Activated naive CD4-positive, alpha-beta T cell treated with anti-CD3 and anti-CD28 coated beads, Interleukin-2, amount 50 U/mL, for 72 hours (primary cell): Measurements from ENCODE around the gene NOG. TPM values are rescaled to one million over a fixed set of nuclear protein-coding genes. Genes with fewer than 3 reads are reported as not detected.
A peak's percentile ranks its signal among the peaks of the same experiment; 100 is the strongest.

Experiments used
- ATAC-seq, 2 donors: fragments of 150-1000 bp; cut with Tn5 transposase; 2 replicates each; pipeline ENCODE4 v1.10.0; 2021; ENCODE audit warnings: mild to moderate bottlenecking in 2 of 2, moderate library complexity in 2 of 2
- DNase-seq, 2 donors: peaks; one replicate each; pipeline ENCODE4 v3.0.0; 2021 to 2022; ENCODE audit warnings: low spot score in 2 of 2
- H3K27ac Mint-ChIP-seq, 2 donors: one replicate each; pipeline ENCODE4 v1.8.0; 2022; ENCODE audit warnings: mild to moderate bottlenecking in 2 of 2, mixed read lengths in 2 of 2
- H3K36me3 Mint-ChIP-seq, 2 donors: one replicate each; pipeline ENCODE4 v1.8.0; 2022; ENCODE audit warnings: mixed read lengths in 2 of 2
- H3K9me3 Mint-ChIP-seq, 2 donors: one replicate each; pipeline ENCODE4 v1.8.0; 2022; ENCODE audit warnings: mixed read lengths in 2 of 2
- total RNA-seq, 2 donors: library from RNA; stranded (reverse); gene quantifications; one replicate each; pipeline ENCODE4 v1.2.3, GENCODE V29; 2022

Gene NOG
- total RNA-seq, 2 donors from 2014 or later: 0.16 to 15.7 TPM

DNA sequence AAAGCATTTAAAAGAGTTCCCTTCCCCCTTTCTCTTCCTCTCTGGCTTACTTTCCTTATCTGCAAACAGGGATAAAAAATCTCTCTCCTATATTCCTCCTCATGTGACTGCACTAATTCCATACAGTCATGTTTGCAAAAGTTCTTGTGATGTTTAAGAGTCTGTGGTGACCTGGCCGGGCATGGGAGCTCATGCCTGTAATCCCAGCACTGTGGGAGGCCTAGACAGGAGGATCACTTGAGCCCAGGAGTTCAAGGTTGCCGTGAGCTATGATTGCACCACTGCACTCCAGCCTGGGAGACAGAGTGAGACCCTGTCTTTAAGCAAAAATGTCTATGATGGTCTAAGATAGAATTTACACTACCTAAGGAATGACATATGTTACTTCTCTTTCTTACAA lies 19.6 kb downstream of the NOG start:
- ATAC-seq (no peak), DNase-seq (no peak)
- Mint-ChIP-seq H3K9me3 (peaks cover 0 to 9% of the 10 kb centered on the region in 2 donors), H3K36me3 (no peaks in the 10 kb centered on the region), H3K27ac (no peak overlapping the region)

DNA sequence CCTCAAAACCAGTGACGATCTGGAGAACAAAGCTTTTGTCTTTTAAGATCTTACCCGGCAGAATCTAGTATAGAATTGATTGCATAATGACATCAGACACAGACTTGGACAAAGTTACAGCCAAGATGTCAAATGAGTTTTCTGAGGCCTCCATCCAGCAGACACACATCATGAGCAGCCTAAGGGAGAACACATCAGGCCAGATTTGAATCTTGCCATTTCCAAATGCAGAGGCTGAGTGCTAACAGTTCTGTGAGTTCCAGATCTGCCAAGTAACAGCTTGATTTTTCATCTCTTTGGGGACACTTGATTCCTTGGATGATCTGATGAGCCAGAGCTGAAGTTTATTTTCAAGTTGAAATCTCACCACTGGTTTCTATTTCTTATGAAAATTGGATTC lies 21.0 kb downstream of the NOG start:
- peaks cover 0 to 9% of the 10 kb centered on the region in 2 donors for H3K9me3 Mint-ChIP-seq
- ATAC-seq: no peak
- no peak overlapping the region for H3K27ac Mint-ChIP-seq
- no peaks in the 10 kb centered on the region for H3K36me3 Mint-ChIP-seq
- DNase-seq: no peak

DNA sequence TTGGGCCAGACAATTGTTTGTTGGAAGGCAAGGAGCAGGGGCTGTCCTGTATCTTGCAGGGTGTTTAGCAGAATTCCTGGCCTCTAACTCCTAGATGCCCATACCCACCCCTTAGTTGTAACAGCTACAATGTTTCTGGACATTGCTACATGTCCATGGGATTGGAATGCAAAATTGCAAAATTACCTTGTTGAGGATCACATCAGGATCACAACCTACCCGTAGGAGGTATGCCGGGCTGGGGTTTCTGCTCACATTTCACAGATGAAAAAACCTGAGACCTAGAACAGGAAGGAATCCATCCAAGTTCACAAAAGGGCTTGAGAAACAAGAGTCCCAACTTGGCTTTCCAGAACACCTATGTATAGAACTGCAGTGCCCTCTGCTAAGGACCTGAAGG lies 22.7 kb downstream of the NOG start:
- H3K36me3 Mint-ChIP-seq: no peaks in the 10 kb centered on the region
- ATAC-seq (no peak), DNase-seq (no peak)
- peaks cover 0 to 5% of the 10 kb centered on the region in 2 donors for H3K9me3 Mint-ChIP-seq
- no peak overlapping the region for H3K27ac Mint-ChIP-seq

DNA sequence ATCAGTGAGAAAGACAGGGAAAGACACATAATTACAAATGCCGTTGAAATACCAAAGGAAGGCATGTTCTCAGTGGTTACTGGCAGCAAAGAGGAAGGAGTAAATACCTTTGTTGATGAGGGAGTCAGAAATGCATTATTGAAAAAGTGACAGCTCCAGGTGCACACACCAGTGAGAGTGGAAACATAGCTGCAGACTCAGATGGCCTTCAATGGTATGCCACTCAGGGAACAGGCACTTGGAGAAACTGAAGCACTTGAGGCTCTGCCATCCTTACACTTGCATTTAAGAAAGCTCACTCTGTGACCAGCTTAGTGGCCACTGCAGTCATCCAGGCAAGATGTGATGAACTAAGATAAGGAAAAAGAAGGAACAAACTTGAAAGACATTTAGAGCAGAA lies 29.9 kb downstream of the NOG start:
- H3K9me3 Mint-ChIP-seq: no peaks in the 10 kb centered on the region
- H3K27ac Mint-ChIP-seq: no peak overlapping the region
- ATAC-seq (no peak), DNase-seq (no peak)
- no peaks in the 10 kb centered on the region for H3K36me3 Mint-ChIP-seq

DNA sequence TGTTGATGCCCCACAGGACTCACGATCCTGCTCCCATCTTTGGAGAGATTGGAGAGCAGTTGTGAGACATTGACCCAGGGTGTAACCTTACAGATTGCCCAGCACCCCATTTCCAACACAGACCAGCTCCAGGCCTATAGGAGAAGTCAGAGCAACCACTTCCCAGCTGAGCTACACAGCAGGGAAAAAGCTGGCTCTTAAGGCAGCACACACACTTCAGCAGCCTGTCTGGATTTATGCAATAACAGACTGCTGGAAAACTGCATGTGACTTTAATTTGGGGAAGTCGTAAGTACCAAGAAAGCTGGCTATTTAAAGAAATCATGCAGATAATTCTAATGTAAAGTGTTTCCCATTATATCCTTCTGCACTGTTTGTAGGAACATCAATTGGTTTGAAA lies 30.8 kb downstream of the NOG start:
- ATAC-seq (no peak), DNase-seq (no peak)
- no peak overlapping the region for H3K27ac Mint-ChIP-seq
- H3K9me3 Mint-ChIP-seq: no peaks in the 10 kb centered on the region
- no peaks in the 10 kb centered on the region for H3K36me3 Mint-ChIP-seq

DNA sequence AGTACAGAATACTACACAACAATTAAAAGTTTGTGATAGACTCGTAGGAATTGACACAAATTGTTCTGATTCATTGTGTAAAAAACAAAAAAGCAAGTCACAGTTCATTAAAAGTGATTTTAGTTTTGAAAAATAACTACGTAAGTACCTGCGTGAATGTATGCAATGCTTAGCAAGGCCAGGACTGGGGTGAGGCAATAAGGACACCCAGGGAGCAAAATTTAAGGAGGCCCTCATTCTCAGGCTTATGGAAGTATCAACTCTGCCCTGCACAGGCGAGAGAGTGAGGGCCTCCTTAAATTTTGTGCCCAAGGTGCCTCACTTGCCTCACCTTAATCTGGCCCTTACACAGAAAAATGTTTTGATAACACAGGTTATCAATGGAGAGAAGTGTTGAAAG lies 31.4 kb downstream of the NOG start:
- Mint-ChIP-seq H3K27ac (no peak overlapping the region), H3K9me3 (no peaks in the 10 kb centered on the region), H3K36me3 (no peaks in the 10 kb centered on the region)
- ATAC-seq (no peak), DNase-seq (no peak)

DNA sequence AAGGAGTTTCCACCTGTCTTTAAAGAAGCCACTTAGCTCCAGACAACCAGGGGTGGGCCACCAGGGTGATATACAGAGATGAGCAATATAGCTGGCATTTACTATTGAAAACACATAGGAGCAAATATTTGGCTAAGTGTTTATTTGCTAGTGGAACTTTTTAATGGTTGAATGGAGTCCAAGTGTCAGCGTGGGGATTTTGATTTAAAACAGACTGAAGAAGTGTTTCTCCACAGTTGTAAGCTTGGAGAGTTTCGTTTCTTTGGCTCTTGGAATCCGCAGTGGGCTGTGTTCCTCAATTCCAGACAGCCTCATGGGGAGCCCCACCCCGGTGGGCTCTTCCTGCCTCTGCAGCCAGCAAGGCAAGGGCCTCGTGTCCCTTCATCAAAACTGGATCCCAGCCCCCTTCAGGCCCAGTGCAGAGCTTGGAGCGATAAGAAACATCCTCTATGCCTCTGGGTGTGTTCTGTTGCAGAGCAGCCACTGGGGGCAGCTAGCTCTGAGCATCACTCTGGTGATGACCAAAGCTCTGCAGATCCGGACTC lies 36.1 kb downstream of the NOG start:
- no peaks in the 10 kb centered on the region for H3K9me3 Mint-ChIP-seq
- H3K36me3 Mint-ChIP-seq: no peaks in the 10 kb centered on the region
- peak overlapping the region in 1 of 2 donors; percentile 63 for H3K27ac Mint-ChIP-seq
- DNase-seq (no peak), ATAC-seq (peak in 1 of 2 donors; percentile 58)

DNA sequence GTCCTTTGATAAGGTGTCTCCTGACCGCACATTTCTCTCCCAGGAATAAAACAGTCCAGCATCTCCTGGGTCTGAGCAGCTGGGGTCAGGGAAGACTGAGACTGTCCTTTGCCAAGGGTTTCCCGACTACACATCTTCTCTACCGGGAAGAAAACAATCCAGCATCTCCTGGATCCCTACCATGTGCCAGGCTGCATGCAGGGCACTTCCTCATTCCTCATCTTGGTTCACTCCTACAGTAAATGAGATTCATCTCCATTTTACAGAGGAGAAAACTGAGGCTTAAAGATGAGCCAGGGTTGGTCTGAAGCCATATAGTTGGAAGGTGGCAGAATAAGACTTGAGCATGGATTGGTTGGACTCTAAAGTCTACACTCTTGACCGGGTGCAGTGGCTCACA lies 36.7 kb downstream of the NOG start:
- no peak for ATAC-seq
- H3K9me3 Mint-ChIP-seq: no peaks in the 10 kb centered on the region
- DNase-seq: no peak
- H3K36me3 Mint-ChIP-seq: no peaks in the 10 kb centered on the region
- peak overlapping the region in 1 of 2 donors; percentile 63 for H3K27ac Mint-ChIP-seq

DNA sequence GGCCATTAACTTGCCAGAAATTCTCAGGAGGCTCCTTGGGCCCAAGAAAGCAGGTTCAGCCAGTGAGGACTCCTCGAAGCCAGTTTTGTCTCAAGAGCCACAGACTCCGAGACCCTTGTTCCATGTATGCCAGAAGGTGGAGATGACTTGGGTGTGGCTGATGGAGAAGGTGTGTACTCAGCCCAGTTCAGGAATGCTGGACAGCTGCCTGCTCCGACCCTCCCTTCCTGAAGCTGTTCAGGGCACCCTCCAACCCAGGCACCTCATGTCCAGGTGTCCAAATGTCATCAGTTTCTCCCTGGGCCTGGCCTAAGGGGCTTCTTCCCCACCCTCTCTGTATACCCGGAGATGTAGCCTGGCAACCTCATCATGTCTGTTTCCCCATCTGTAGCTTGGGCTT lies 40.2 kb downstream of the NOG start:
- ATAC-seq (no peak), DNase-seq (no peak)
- H3K9me3 Mint-ChIP-seq: no peaks in the 10 kb centered on the region

DNA sequence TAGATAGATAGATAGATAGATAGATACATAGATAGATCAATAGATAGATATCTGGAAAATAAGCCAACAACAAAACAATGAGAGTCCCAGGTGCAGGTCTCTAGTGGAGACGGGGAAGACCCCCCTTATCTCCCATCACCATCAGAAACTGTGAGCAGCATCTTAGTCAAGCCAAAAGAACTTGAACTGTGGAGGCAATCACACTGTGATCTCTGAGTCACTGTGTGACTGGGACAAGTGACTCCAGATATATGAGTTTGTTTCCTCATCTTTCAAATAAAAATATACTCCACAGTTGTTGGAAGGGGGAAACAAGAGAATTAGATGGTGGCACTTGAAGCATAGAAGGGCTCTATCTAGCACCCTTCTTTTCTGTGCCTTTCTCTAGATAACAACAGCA lies 42.1 kb downstream of the NOG start:
- Mint-ChIP-seq H3K27ac (no peak overlapping the region), H3K36me3 (no peaks in the 10 kb centered on the region), H3K9me3 (no peaks in the 10 kb centered on the region)
- DNase-seq (no peak), ATAC-seq (no peak)

More for the DNA sequence above, 40.2 kb downstream of the NOG start:
- Mint-ChIP-seq H3K27ac (no peak overlapping the region), H3K36me3 (no peaks in the 10 kb centered on the region)

DNA sequence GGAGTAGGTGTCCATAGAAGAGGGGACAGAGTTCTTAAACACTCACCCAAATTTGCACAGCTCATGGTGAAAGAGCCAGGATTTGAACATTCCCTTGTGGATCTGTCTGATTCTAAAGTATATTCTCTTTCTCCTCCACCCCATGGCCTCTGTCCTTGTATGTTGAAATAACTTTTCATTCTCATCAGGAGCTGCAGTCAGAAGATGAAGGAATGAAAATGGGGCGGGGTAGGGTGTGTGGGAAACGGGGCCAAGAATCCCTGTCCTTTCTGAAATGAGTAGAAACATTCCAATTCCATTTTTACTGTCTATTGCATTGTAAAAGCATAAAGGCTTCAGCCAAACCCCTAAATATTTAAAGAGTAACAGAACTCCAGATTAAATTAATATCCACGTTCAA lies 42.8 kb downstream of the NOG start:
- H3K36me3 Mint-ChIP-seq: no peaks in the 10 kb centered on the region
- H3K27ac Mint-ChIP-seq: no peak overlapping the region
- no peak for DNase-seq
- no peaks in the 10 kb centered on the region for H3K9me3 Mint-ChIP-seq
- no peak for ATAC-seq

DNA sequence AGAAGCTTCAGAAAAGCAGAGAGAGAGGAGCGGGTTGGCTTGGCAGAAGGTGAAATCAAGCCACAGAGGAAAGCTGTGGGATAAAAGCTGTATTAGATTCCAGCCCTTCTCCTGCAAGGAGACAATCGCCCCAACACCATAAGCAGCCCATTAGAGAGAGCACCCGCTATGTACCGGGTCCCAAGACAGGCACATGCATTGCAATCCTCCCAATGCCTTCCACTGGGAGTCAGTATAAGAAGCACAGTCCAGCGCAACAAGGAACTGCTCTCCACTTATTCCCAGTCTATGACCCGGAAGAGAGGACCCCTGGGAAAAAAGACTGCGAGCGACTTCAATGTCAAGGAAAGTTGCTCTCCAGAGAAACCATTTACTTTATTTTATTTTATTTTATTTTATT lies 43.8 kb downstream of the NOG start:
- Mint-ChIP-seq H3K27ac (no peak overlapping the region), H3K36me3 (no peaks in the 10 kb centered on the region), H3K9me3 (no peaks in the 10 kb centered on the region)
- no peak for DNase-seq
- no peak for ATAC-seq

DNA sequence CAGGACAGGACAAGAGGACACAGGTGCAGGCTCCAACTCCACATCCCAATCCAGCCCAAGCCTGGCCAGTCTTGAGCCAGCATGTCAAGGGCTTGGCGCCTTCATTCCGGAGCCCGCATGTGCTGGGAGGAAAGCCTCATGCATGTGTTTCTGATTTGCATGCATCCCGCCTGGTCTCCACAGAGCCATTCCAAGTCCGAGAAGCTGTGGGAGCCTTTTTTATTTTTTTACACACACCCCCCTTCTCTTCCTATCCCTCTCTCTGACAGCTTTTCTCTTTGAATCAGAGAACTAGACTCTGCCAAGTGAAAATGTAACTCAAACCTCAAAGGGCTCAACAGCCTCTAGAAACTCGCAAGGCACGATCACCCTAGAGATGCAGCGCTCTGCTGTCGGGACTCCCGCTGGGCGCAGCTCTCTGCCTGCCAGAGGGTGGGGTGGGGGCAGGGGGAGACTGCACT lies 45.1 kb downstream of the NOG start:
- H3K9me3 Mint-ChIP-seq: no peaks in the 10 kb centered on the region
- H3K36me3 Mint-ChIP-seq: no peaks in the 10 kb centered on the region
- no peak for ATAC-seq
- H3K27ac Mint-ChIP-seq: peak overlapping the region in 1 of 2 donors; percentile 40
- no peak for DNase-seq

DNA sequence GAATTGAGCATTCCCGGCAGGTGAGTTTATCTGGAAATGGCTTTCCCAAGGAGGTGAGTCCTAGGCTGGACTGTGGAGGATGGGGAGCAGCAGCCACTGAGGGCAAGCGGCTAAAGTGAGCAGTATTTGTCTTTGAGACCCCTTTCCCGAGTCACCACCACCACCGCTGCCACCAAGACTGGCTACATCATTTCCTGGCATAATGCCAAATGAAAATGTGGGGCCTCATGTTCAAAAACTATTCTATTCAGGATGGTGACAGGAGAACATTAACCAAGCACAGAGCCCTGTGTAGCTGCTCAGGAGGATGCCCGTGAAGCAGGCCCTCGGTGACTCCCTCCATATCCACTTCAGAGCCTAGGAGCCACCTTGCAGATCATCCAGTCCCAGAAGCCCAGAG lies 46.0 kb downstream of the NOG start:
- no peaks in the 10 kb centered on the region for H3K9me3 Mint-ChIP-seq
- no peak for ATAC-seq
- no peak for DNase-seq
- no peaks in the 10 kb centered on the region for H3K36me3 Mint-ChIP-seq
- H3K27ac Mint-ChIP-seq: no peak overlapping the region

DNA sequence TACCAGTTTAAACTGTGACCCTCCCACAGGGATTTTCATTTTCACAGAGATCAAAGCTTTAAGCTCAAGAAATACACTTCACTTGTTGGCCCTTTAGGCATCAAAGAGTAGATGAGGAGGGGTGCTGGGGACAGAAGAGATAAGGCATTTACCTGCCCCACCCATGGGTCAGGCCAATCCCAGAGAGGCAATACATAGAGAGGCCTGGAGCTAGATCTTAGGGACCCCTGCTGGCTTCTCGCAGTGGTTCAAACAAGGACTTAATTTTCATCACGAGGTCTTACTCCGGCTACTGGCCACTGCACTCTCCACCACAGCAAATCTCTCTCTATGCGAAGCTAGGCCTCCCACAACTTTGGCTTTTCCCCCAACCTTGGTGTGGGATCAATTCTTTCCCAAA lies 46.6 kb downstream of the NOG start:
- ATAC-seq (no peak), DNase-seq (no peak)
- H3K36me3 Mint-ChIP-seq: no peaks in the 10 kb centered on the region
- H3K9me3 Mint-ChIP-seq: no peaks in the 10 kb centered on the region
- no peak overlapping the region for H3K27ac Mint-ChIP-seq

DNA sequence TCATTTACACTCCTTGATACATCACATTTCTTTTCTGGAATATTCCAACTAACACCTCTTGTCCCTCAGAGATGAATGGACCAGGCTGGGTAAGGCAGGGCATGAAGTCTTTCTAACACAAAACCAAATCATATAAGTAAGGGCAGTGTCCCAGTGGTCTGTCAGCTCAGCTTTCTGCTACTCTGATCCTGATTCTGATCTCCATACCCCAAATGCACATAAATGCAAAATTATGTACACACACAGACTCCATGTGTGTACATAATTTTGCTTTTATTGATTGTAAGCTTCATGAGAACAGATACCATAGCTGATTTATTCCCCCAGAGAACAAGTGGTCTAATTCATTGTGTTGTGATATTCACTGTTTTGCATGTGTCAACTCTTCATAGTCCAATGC lies 47.9 kb downstream of the NOG start:
- H3K27ac Mint-ChIP-seq: no peak overlapping the region
- H3K36me3 Mint-ChIP-seq: no peaks in the 10 kb centered on the region
- no peak for DNase-seq
- ATAC-seq: no peak
- H3K9me3 Mint-ChIP-seq: no peaks in the 10 kb centered on the region

DNA sequence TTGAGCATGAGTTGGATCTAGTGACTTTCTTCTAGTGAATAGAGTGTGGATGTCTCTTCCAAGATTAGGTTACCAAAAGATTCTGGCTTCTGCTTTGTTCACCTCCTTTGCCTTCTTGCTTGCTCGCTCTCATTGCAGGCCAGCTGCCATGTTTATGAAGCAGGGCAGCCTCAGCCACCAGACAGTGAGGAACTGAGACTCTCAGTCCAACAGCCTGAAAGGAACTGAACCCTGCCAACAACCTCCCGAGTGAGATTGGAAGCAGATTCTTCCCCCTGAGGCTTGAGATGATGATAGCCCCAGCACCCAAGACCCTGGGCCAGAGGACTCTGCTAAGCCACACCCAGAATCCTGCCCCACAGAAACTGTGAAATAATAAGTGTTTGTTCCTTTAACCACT lies 48.4 kb downstream of the NOG start:
- Mint-ChIP-seq H3K9me3 (no peaks in the 10 kb centered on the region), H3K36me3 (no peaks in the 10 kb centered on the region), H3K27ac (peak overlapping the region in 1 of 2 donors; percentile 66)
- ATAC-seq: no peak
- no peak for DNase-seq

DNA sequence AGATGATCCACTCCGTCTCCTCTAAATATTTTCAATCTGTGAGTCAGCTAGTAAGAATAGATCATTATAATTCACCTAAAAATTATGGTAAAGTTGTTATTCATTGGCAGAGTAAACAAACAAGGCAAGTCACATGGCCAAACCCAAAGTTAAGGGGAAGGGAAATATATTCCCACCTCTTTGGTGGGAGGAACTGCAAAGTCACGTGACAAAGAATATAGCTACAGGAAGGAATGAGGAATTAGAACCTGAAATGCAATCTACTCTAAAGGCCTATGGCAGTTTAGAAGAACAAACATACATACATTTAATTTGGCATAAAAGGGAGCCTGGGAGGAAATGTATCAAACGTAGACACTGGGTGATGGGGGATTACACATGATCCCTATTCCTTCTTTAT lies 48.9 kb downstream of the NOG start:
- DNase-seq: no peak
- no peak for ATAC-seq
- Mint-ChIP-seq H3K9me3 (no peaks in the 10 kb centered on the region), H3K36me3 (no peaks in the 10 kb centered on the region), H3K27ac (no peak overlapping the region)
